HCT116 (cell line): Measurements from ENCODE around the gene CDH4. TPM values are rescaled to one million over a fixed set of nuclear protein-coding genes. Genes with fewer than 3 reads are reported as not detected.

Source experiments
- ATAC-seq: fragments of 200-7000 bp; cut with Tn5 transposase; 2 replicates; pipeline ENCODE4 v1.9.1; 2020; ENCODE audit warnings: mild to moderate bottlenecking, moderate library complexity
- BruUV-seq: library from RNA; stranded (reverse); fragments of 400-500 nt; replicated peaks from 2 replicates; lab custom pipeline; 2021; lab: Mats Ljungman, UMichigan
- CTCF ChIA-PET: fragments of 300-600 bp; sonication (Branson Sonifier 250); formaldehyde crosslinking; loops from one replicate; lab custom pipeline; 2021; ENCODE audit warnings: antibody characterized with exemption; lab: Charles Lee
- POLR2A ChIA-PET: fragments of 300-600, 350-600 bp; sonication (Branson Sonifier 250); formaldehyde crosslinking; loops from one replicate; lab custom pipeline; 2021; ENCODE audit warnings: antibody characterized with exemption; lab: Charles Lee
- RAD21 ChIA-PET, 2 experiments: fragments of 300-600 bp; sonication (Branson Sonifier 250); formaldehyde crosslinking; loops; one replicate each; lab custom pipeline; 2023; ENCODE audit warnings: low total read pairs in 2 of 2; ENCODE audit not compliant: uncharacterized antibody in 2 of 2, unreplicated experiment in 2 of 2, low non-redundant PET in 1 of 2; lab: Charles Lee
- DNase-seq: peaks from one replicate; pipeline ENCODE4 v3.0.0-alpha.2; 2010; ENCODE audit warnings: low read depth, low spot score
- H2AFZ ChIP-seq: fragments of 200-600 bp; shearing (Covaris generic), sonication (generic); 2 replicates; pipeline ENCODE4 v1.6.1; 2017; ENCODE audit warnings: low read depth, mixed run types, mixed read lengths, antibody characterized with exemption, low read length; ENCODE audit not compliant: poor library complexity, severe bottlenecking
- H3K27ac ChIP-seq: 2 replicates; pipeline ENCODE4 v1.5.1; 2012; ENCODE audit warnings: low read depth, low read length
- H3K27me3 ChIP-seq: fragments of 200-600 bp; sonication (generic); 2 replicates; pipeline ENCODE4 v1.6.1; 2016; ENCODE audit warnings: mixed run types, low read length, mixed read lengths; ENCODE audit not compliant: insufficient read depth
- H3K36me3 ChIP-seq, 2 experiments: fragments of 200-500 bp in 1 of 2; fragments of 200-600 bp in 1 of 2; sonication (Bioruptor generic) in 1 of 2; sonication (generic) in 1 of 2; 2 replicates each; pipeline versions ENCODE4 v1.5.1 to v1.6.1; 2014 to 2016; ENCODE audit warnings: low read length in 2 of 2, inconsistent platforms in 1 of 2, mixed read lengths in 1 of 2, mixed run types in 1 of 2; ENCODE audit not compliant: insufficient read depth in 2 of 2, control insufficient read depth in 1 of 2
- H3K4me1 ChIP-seq, 2 experiments: fragments of 200-600 bp in 1 of 2; sonication (generic) in 1 of 2; 2 replicates each; pipeline versions ENCODE4 v1.5.1 to v1.6.1; 2012 to 2017; ENCODE audit warnings: low read length in 2 of 2, inconsistent platforms in 1 of 2, mild to moderate bottlenecking in 1 of 2, mixed read lengths in 1 of 2, mixed run types in 1 of 2, moderate library complexity in 1 of 2; ENCODE audit not compliant: insufficient read depth in 2 of 2, control insufficient read depth in 1 of 2
- H3K4me2 ChIP-seq: fragments of 200-600 bp; sonication (generic); 2 replicates; pipeline ENCODE4 v1.6.1; 2017; ENCODE audit warnings: mixed run types, low read length, mixed read lengths
- H3K4me3 ChIP-seq, 2 experiments: fragments of 200-600 bp in 1 of 2; sonication (generic) in 1 of 2; replicated peaks in 1 of 2; 2 replicates each; pipeline ENCODE4 v1.5.1; 2011 to 2016; ENCODE audit warnings: low read length in 2 of 2, control low read depth in 1 of 2, low read depth in 1 of 2, mild to moderate bottlenecking in 1 of 2, mixed read lengths in 1 of 2, mixed run types in 1 of 2
- H3K79me2 ChIP-seq: fragments of 200-600 bp; sonication (generic); 2 replicates; pipeline ENCODE4 v1.6.1; 2017; ENCODE audit warnings: mild to moderate bottlenecking, mixed run types, low read length, moderate library complexity, mixed read lengths; ENCODE audit not compliant: insufficient read depth
- H3K9ac ChIP-seq: fragments of 200-600 bp; sonication (generic); 2 replicates; pipeline ENCODE4 v1.6.1; 2016; ENCODE audit warnings: low read length, mixed read lengths
- H3K9me2 ChIP-seq: fragments of 200-600 bp; sonication (generic), shearing (Covaris generic); 2 replicates; pipeline ENCODE4 v1.6.1; 2017; ENCODE audit warnings: mixed run types, mild to moderate bottlenecking, moderate library complexity; ENCODE audit not compliant: insufficient read depth
- H3K9me3 ChIP-seq, 2 experiments: fragments of 200-500 bp in 1 of 2; fragments of 200-600 bp in 1 of 2; sonication (Bioruptor generic) in 1 of 2; sonication (generic) in 1 of 2; 2 replicates each; pipeline ENCODE4 v1.6.1; 2014 to 2017; ENCODE audit warnings: low read length in 2 of 2, mixed read lengths in 2 of 2, inconsistent platforms in 1 of 2, low read depth in 1 of 2, mild to moderate bottlenecking in 1 of 2, mixed run types in 1 of 2, moderate library complexity in 1 of 2; ENCODE audit not compliant: control insufficient read depth in 1 of 2, insufficient read depth in 1 of 2
- H4K20me1 ChIP-seq: fragments of 200-600 bp; sonication (generic), shearing (Covaris generic); 2 replicates; pipeline ENCODE4 v1.6.1; 2017; ENCODE audit warnings: mixed run types, mild to moderate bottlenecking, moderate library complexity; ENCODE audit not compliant: insufficient read depth
- CBX3 ChIP-seq: IDR thresholded peaks from 2 replicates; pipeline ENCODE4 v1.6.1; 2012; ENCODE audit warnings: low read depth
- CEBPB ChIP-seq: IDR thresholded peaks from 2 replicates; pipeline ENCODE4 v1.6.1; 2012; ENCODE audit warnings: low read depth
- CTCF ChIP-seq, 3 experiments: fragments of 200-600 bp in 1 of 3; sonication (generic) in 1 of 3; IDR thresholded peaks in 2 of 3; conservative IDR thresholded peaks in 1 of 3; 2 replicates each; pipeline ENCODE4 v1.5.1; 2012 to 2017; ENCODE audit warnings: low read depth in 2 of 3, low read length in 2 of 3, antibody characterized with exemption in 1 of 3, borderline replicate concordance in 1 of 3, control low read depth in 1 of 3, mild to moderate bottlenecking in 1 of 3, mixed read lengths in 1 of 3, mixed run types in 1 of 3, moderate library complexity in 1 of 3; ENCODE audit not compliant: insufficient read depth in 1 of 3
- EGR1 ChIP-seq: IDR thresholded peaks from 2 replicates; pipeline ENCODE4 v1.6.1; 2012; ENCODE audit warnings: low read depth
- ELF1 ChIP-seq: IDR thresholded peaks from 2 replicates; pipeline ENCODE4 v1.6.1; 2012; ENCODE audit warnings: low read depth, borderline replicate concordance
- EZH2 ChIP-seq: fragments of 200-600 bp; sonication (generic); IDR thresholded peaks from 2 replicates; pipeline ENCODE4 v1.6.1; 2017; ENCODE audit warnings: antibody characterized with exemption, mixed run types
- EZH2phosphoT487 ChIP-seq: fragments of 200-600 bp; IDR thresholded peaks from 2 replicates; pipeline ENCODE4 v1.6.1; 2018; ENCODE audit warnings: antibody characterized with exemption, borderline replicate concordance
- FOSL1 ChIP-seq: IDR thresholded peaks from 2 replicates; pipeline ENCODE4 v1.6.1; 2012; ENCODE audit warnings: low read depth
- POLR2AphosphoS5 ChIP-seq: IDR thresholded peaks from 2 replicates; pipeline ENCODE4 v1.6.1; 2011; ENCODE audit warnings: mild to moderate bottlenecking, low read depth, low read length, moderate library complexity
- REST ChIP-seq: IDR thresholded peaks from 2 replicates; pipeline ENCODE4 v1.6.1; 2012; ENCODE audit warnings: low read depth
- SIN3A ChIP-seq: IDR thresholded peaks from 2 replicates; pipeline ENCODE4 v1.6.1; 2012; ENCODE audit warnings: low read depth
- SRF ChIP-seq: IDR thresholded peaks from 2 replicates; pipeline ENCODE4 v1.6.1; 2012; ENCODE audit warnings: low read depth
- TCF7L2 ChIP-seq: IDR thresholded peaks from 2 replicates; pipeline ENCODE4 v1.7.0; 2011; ENCODE audit warnings: borderline replicate concordance, inconsistent platforms; ENCODE audit not compliant: insufficient read depth, insufficient read length; ENCODE audit errors: extremely low read depth
- YY1 ChIP-seq: IDR thresholded peaks from 2 replicates; pipeline ENCODE4 v1.6.1; 2011; ENCODE audit warnings: low read length, low read depth, moderate library complexity, mild to moderate bottlenecking; ENCODE audit not compliant: insufficient replicate concordance; ENCODE audit errors: extremely low read depth
- ZFX ChIP-seq: fragments of 450-650 bp; IDR thresholded peaks from 2 replicates; pipeline ENCODE4 v1.6.1; 2017
- intact Hi-C: fragments of 100-400 bp; cut with micrococcal nuclease; formaldehyde crosslinking; loops from 2 replicates; pipeline ENCODE4 v1.10.0; 2022
- total RNA-seq: library from RNA; stranded (reverse); gene quantifications from one replicate; pipeline ENCODE4 v1.2.1, GENCODE V29; 2021; ENCODE audit not compliant: unreplicated experiment

CDH4 gene
- total RNA-seq, 1 experiment from 2014 or later: not detected

- ChIA-PET POLR2A (no interaction called here), CTCF (no interaction called here)
These were observed 438.1 kb downstream of the CDH4 start for GRCh38 chr20:61690150-61690549.

GRCh38 chr20:61690993-61691838 is 439.2 kb downstream of the CDH4 start:
- DNase-seq (no peak), ATAC-seq (no peak)
- ChIA-PET POLR2A (no interaction called here), CTCF (no interaction called here), RAD21 (no interaction called here)
- Histone ChIP-seq H3K4me2 (no peak overlapping the region), H3K79me2 (no peaks in the 10 kb centered on the region), H3K4me3 (no peak overlapping the region), H3K27ac (no peak overlapping the region), H3K9me3 (no peaks in the 10 kb centered on the region), H3K36me3 (no peaks in the 10 kb centered on the region), H3K4me1 (no peaks in the 10 kb centered on the region), H3K27me3 (peaks cover 35% of the 10 kb centered on the region), H3K9ac (no peak overlapping the region), H3K9me2 (no peaks in the 10 kb centered on the region), H2AFZ (no peak overlapping the region), H4K20me1 (no peaks in the 10 kb centered on the region)
- intact Hi-C loops: no loop called here
- no TSS peak for BruUV-seq
- TF ChIP-seq SIN3A: no peak
- no peak for TF ChIP-seq CEBPB
- TF ChIP-seq ELF1: no peak
- no peak for TF ChIP-seq EGR1
- TF ChIP-seq YY1: no peak
- no peak for TF ChIP-seq EZH2phosphoT487
- TF ChIP-seq REST: no peak
- no peak for TF ChIP-seq FOSL1
- no peak for TF ChIP-seq ZFX
- no peak for TF ChIP-seq CBX3
- no peak for TF ChIP-seq EZH2
- TF ChIP-seq SRF: no peak
- no peak for TF ChIP-seq CTCF (IDR thresholded peaks at IDR 0.05 in 2 of 3, conservative IDR thresholded peaks at IDR 0.05 in 1 of 3; ENCODE audit: borderline replicate concordance in 1 of 3, insufficient read depth in 1 of 3, low read depth in 2 of 3, low read length in 2 of 3)
- no peak for TF ChIP-seq TCF7L2

More at GRCh38 chr20:61690150-61690549, 438.1 kb downstream of the CDH4 start:
- Histone ChIP-seq H3K9me3 (no peaks in the 10 kb centered on the region), H3K4me3 (no peak overlapping the region), H3K9ac (no peak overlapping the region), H3K27me3 (peaks cover 36% of the 10 kb centered on the region), H3K4me2 (no peak overlapping the region), H3K79me2 (no peaks in the 10 kb centered on the region), H3K4me1 (no peaks in the 10 kb centered on the region), H3K36me3 (no peaks in the 10 kb centered on the region), H2AFZ (no peak overlapping the region), H3K9me2 (no peaks in the 10 kb centered on the region), H4K20me1 (no peaks in the 10 kb centered on the region)
- intact Hi-C loops: no loop called here
- no TSS peak for BruUV-seq
- DNase-seq (no peak), ATAC-seq (no peak)
- RAD21 ChIA-PET: interaction anchor here in 1 of 2 experiments (0.7 kb wide), 1 partner anchor 757 kb away, joined by 4 read pairs; no protein-coding TSS in a partner anchor
- TF ChIP-seq POLR2AphosphoS5: no peak
- TF ChIP-seq, all 23 proteins: peak for 0
- no peak overlapping the region for H3K27ac ChIP-seq
